ENCODE results near the gene HMGXB3.

HMGXB3 gene, protein sequence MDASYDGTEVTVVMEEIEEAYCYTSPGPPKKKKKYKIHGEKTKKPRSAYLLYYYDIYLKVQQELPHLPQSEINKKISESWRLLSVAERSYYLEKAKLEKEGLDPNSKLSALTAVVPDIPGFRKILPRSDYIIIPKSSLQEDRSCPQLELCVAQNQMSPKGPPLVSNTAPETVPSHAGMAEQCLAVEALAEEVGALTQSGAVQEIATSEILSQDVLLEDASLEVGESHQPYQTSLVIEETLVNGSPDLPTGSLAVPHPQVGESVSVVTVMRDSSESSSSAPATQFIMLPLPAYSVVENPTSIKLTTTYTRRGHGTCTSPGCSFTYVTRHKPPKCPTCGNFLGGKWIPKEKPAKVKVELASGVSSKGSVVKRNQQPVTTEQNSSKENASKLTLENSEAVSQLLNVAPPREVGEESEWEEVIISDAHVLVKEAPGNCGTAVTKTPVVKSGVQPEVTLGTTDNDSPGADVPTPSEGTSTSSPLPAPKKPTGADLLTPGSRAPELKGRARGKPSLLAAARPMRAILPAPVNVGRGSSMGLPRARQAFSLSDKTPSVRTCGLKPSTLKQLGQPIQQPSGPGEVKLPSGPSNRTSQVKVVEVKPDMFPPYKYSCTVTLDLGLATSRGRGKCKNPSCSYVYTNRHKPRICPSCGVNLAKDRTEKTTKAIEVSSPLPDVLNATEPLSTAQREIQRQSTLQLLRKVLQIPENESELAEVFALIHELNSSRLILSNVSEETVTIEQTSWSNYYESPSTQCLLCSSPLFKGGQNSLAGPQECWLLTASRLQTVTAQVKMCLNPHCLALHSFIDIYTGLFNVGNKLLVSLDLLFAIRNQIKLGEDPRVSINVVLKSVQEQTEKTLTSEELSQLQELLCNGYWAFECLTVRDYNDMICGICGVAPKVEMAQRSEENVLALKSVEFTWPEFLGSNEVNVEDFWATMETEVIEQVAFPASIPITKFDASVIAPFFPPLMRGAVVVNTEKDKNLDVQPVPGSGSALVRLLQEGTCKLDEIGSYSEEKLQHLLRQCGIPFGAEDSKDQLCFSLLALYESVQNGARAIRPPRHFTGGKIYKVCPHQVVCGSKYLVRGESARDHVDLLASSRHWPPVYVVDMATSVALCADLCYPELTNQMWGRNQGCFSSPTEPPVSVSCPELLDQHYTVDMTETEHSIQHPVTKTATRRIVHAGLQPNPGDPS (N-terminal part only)

DNA sequence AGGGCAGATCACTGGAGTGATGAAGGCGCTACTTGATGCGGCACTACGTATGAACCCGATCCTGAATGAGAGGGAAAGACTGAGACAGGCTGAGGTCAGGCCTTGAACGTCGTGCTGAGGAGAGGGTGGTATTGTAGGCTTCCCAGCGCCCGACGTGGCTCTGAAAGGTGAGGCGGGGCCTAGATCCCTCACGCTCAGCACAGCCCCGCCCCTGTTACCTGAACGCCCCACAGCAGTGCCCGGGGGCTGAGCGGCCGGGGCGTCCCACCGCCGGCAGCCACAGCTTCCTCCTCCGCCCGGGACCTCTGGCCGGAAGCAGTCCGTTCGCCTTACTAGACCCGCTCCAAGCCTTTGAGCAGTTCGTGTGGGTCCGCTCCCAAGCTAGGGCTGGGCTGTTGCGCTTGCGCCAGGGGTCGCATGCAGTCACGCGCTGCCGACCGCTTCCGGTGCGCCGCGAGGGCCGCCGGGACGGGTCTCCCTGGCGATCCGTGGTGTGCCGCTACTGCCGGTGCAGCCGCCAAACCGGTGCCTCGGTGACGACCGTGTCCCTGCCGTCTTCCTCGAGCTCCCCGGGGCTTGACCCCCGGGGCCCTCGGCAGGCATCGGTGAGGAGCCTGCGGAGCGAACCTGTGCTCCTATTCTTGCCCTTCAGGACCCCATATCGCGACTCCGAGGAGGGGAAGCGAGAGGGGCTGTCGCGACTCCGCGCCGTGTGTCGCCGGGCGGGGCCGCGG, at the start of gene HMGXB3, which contains the start of gene TIGD6:
Gene HMGXB3, plus strand, starts transcription at position 484 of the 734 bp plus-strand sequence. CDS start 4,114 bp downstream, outside the sequence.
Gene TIGD6, minus strand, starts transcription at position 399 of the 734 bp plus-strand sequence. CDS start 4,306 bp downstream, outside the sequence.
- Mint-ChIP-seq H3K27ac (peak within 1 kb of the TSS; percentile 87), H3K9me3 (no peaks in the 10 kb centered on the region), H3K4me3 (peak within 1 kb of the TSS; percentile 88), H3K27me3 (no peaks in the 10 kb centered on the region), H3K36me3 (peaks cover 28% of the 10 kb centered on the region), H3K4me1 (peaks cover 46% of the 10 kb centered on the region)
- ATAC-seq, result peak; percentile 97

DNA sequence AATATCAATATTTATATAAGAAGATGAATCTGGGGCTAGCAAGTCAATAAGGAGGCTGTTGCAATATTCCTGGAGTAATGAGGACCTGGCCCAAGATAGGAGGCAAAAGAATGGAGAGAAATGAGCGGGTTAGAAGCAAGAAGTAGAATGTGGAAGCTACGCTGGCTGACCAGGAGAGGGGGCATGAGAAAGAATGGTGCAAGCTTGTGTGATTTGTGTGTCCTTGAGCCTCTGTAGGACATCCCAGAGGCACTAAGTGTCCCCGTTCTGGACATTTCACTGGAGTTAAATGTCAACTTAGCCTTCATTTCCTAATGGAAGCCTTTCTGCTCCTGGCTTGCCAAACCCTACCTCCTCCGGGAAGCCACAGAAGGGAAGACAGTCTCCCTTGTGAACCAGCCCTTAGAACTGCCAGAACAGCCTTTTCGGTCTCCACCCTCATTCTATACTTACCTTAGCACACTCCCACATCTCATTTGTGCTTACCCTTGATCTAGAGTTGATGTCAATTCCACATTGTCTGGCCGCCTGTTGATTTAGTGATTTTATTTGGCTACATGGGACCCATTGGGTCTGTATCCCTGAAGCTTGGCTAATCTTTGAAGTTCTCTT, 49.3 kb upstream of the HMGXB3 start:
- peaks cover 28% of the 10 kb centered on the region for H3K27me3 Mint-ChIP-seq
- H3K4me1 Mint-ChIP-seq, result no peaks in the 10 kb centered on the region
- no peaks in the 10 kb centered on the region for H3K36me3 Mint-ChIP-seq
- H3K27ac Mint-ChIP-seq, result no peak overlapping the region
- no peak overlapping the region for H3K4me3 Mint-ChIP-seq
- ATAC-seq, result no peak
- no peaks in the 10 kb centered on the region for H3K9me3 Mint-ChIP-seq

DNA sequence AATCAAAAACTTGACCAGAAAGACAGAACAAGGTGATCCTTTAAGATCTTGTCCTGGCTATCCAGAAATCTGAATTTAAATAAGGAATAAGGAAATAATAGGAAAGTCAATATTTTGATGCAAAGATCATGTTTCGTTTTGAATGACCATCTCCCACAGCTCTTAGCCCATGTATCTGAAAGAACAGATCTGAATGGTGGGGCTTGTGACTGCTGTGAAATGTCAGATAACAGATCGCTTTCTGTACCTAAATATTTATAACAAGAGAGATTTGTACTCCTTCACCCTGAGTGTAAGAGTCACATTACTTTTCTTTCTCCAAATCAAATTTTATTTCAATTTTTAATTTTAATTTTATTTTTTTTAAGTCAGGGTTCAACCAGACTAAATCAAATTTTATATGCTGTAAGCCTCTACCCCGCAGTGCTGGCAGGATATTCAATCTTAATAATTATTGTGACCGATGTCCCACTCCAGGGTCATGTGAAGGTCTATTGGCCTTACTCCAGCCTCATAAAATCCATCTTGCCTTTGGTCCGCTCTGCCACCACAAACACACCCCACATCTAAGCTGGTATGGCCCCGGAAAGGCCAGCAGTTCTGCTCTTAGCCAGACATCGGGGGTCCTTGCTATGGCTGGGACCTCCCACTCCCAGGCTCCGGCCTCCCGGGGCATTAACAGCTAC, 47.0 kb upstream of the HMGXB3 start:
- Mint-ChIP-seq H3K9me3 (no peaks in the 10 kb centered on the region), H3K27ac (no peak overlapping the region), H3K4me1 (no peaks in the 10 kb centered on the region)

DNA sequence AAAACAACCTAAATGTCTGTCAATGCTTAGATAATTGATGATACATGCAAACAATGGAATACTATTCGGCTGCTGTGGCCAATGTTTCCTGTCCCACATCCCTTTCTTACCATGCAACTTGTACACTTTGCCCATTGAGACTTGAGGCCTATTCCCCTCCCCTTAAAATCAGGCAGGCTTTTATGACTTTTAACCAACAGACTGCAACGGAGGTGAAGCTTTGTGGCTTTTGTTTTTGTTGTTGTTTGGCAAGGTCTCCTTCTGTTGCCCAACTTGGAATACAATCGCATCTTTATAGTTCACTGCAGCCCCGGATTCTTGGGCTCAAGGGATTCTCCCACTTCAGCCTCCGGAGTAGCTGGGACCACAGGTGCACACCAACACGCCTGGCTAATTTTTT, 45.7 kb upstream of the HMGXB3 start:
- Mint-ChIP-seq H3K27me3 (peaks cover 1% of the 10 kb centered on the region), H3K36me3 (no peaks in the 10 kb centered on the region), H3K4me1 (peaks cover 7% of the 10 kb centered on the region), H3K27ac (no peak overlapping the region), H3K4me3 (no peak overlapping the region), H3K9me3 (no peaks in the 10 kb centered on the region)
- ATAC-seq, result no peak

More for the DNA sequence above, 47.0 kb upstream of the HMGXB3 start:
- H3K4me3 Mint-ChIP-seq, result no peak overlapping the region
- H3K27me3 Mint-ChIP-seq, result peaks cover 10% of the 10 kb centered on the region
- no peak for ATAC-seq
- no peaks in the 10 kb centered on the region for H3K36me3 Mint-ChIP-seq

DNA sequence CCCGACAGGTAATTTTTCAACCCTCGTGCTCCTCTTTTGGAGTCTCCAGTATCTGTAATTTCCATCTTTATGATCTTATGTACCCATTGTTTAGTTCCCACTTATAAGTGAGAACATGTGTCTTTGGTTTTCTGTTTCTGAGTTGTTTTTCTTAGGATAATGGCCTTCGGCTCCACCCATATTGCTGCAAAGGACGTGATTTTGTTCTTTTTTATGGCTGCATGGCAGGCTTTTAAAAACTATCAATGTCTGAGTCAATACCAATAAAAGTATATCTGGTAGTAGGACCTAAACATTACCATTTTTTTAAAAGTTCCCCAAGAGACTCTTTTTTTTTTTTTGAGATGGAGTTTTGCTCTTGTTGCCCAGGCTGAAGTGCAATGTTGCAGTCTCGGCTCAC, 43.9 kb upstream of the HMGXB3 start:
- Mint-ChIP-seq H3K27ac (no peak overlapping the region), H3K27me3 (no peaks in the 10 kb centered on the region), H3K9me3 (no peaks in the 10 kb centered on the region), H3K4me3 (no peak overlapping the region), H3K36me3 (no peaks in the 10 kb centered on the region), H3K4me1 (peaks cover 23% of the 10 kb centered on the region)
- no peak for ATAC-seq

DNA sequence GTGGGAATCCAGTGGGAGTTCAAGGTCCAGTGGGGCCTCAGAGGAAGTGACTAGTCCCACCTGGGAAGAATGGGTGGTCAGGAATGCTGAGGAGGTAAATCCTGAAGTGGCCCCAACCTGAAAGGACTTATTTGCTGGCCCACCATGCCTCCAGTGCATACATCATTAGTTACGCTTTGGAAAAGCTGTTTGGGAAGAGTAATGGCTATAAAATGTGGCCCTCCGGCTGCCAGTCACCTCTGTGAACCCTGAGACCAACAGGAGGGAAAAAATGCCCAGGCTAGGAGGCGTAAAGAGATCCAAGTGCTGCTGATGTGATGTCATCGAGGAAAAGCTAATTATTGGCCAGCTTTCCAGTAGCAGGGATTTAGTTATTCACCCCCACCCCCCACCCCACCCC, 42.7 kb upstream of the HMGXB3 start:
- no peaks in the 10 kb centered on the region for H3K9me3 Mint-ChIP-seq
- no peak for ATAC-seq

DNA sequence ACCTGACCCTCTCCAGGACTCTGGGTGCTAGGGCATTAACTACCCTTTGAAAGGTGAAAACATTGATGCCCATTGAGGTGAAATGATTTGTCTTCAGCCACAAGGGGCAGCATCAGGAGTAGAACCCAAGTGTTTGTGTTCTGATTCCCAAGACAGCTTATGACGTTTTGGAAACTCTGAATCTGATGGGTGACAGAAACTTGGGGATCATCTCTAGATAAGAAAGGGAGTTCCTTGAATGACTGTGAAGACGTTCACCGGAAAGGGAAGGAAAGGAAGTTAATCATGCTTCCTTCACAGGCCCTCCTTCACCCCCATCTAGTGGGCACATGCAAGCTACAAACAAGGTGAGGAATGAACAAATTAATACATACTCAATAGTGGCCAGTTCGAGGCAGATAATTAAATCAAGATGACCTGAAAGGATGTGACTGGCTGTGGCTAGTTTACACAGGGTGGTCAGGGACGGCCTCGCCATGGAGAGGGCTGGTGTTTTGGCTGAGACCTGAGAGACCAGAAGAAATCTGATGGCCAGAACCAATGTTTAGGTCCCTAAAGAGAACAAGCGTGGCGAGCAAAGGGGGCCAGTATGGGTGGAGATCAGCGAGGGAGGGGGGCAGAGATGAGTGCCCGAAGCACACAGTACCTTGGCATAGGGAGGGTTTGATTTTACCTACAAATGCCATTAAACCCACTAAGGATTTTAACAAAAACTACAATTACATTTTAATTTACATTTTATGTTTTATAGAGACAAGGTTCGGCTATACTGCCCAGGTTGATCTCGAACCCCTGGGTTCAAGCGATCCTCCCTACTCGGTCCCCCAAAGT, 40.9 kb upstream of the HMGXB3 start:
- H3K27ac Mint-ChIP-seq, result peak overlapping the region; percentile 95
- H3K4me1 Mint-ChIP-seq, result peaks cover 25% of the 10 kb centered on the region
- peak; percentile 22 for ATAC-seq
- no peaks in the 10 kb centered on the region for H3K9me3 Mint-ChIP-seq
- H3K36me3 Mint-ChIP-seq, result no peaks in the 10 kb centered on the region
- peak overlapping the region; percentile 89 for H3K4me3 Mint-ChIP-seq
- no peaks in the 10 kb centered on the region for H3K27me3 Mint-ChIP-seq

More for the DNA sequence above, 42.7 kb upstream of the HMGXB3 start:
- Mint-ChIP-seq H3K4me1 (peaks cover 25% of the 10 kb centered on the region), H3K4me3 (no peak overlapping the region), H3K27me3 (no peaks in the 10 kb centered on the region), H3K27ac (no peak overlapping the region), H3K36me3 (no peaks in the 10 kb centered on the region)

DNA sequence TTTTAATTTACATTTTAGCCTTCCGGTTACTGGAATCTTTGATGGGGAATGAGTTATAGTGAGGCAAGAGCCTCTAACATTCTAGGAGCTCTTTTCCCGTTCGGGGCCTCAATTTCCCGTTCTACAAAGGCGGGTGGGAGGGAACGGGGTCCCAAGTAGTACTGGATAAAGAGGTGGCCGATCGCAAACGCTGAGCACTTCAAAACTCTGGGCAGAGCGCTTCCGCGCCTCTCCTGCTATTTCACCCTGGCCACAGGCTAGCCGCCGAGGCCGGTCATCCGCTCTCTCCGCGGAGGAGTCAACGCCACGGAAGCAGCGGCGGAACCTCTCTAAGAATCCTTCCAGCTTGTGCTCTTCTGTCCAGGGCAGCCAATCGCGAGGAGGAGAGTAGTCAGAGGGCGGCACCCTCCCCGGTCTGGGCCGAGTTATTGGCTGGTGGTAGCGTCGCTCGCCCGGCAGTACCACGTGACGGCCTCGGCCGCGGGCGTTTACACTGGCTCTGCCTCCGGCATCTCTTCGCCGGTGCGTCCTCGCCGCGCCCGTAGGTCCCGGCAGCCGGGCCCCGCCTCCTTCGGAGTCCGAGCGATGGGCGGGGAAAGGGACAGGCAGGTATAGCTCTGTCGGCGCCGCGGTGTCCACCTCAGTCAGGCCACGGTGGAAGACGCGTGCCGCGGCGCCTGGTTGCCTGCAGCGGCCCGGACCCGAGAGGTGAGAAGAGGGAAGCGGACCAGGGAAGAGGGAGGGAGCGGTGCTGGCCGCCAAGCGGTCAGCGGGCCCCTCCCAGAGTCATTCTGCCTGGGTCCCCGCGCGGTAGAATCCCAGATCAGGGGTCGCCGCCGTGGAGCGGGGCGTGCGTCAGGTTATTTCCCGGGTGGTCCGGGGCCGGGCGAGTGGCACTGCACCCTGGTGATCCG, 40.0 kb upstream of the HMGXB3 start, which contains the start of gene SLC26A2:
Gene SLC26A2, plus strand, starts transcription at position 487 of the 914 bp plus-strand sequence. CDS start 16,895 bp downstream, outside the sequence.
- peak within 1 kb of the TSS; percentile 89 for H3K4me3 Mint-ChIP-seq
- no peaks in the 10 kb centered on the region for H3K36me3 Mint-ChIP-seq
- H3K27ac Mint-ChIP-seq, result peak within 1 kb of the TSS; percentile 95
- peaks cover 25% of the 10 kb centered on the region for H3K4me1 Mint-ChIP-seq
- H3K9me3 Mint-ChIP-seq, result no peaks in the 10 kb centered on the region
- H3K27me3 Mint-ChIP-seq, result no peaks in the 10 kb centered on the region
- ATAC-seq, result peak; percentile 100

DNA sequence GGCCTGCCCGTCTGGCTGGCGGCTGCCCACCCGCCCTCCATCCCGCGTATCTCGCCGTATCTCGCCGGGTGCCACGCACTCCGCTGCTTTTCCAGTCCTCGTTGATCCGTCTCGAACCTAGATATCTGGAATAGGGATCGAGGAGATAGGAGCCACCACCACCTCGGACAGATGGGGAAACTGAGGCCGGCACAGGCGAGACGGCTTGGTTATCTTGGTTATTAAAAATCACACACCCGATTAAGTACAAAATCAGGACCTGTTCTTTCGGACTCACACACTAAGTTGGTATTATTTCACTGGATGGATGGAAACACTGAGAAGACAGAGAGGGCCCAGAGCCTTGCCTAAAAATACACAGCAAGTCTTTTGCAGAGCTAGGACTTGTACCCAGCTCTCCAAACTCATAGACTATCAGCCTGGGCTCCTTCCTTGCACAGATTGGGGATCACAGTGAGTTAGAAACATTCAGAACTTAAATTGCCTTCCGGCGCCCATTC, 39.3 kb upstream of the HMGXB3 start:
- Mint-ChIP-seq H3K9me3 (no peaks in the 10 kb centered on the region), H3K4me3 (peak overlapping the region; percentile 80), H3K4me1 (peaks cover 25% of the 10 kb centered on the region), H3K27ac (peak overlapping the region; percentile 95), H3K36me3 (no peaks in the 10 kb centered on the region), H3K27me3 (no peaks in the 10 kb centered on the region)
- ATAC-seq, result no peak

DNA sequence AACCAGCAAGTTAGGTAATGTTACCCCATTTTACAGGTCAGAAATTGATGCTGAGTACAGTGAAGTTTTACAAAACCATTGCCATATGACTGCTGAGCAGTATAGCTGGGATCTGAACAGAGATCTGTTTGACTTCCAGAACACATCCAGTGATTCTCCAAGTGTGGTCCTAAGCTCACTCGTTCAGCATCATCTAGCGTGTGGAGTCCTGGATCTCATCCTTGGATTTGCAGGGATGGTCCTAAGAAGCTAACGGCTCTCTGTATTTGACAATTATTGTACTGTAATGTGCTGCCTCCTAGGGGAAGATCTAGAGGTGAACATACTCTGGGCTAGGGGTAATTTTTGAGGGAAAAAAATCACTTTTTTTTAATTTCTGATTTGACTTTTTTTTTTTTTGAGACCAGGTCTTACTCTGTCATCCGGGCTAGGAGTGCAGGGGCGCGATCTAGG, 38.6 kb upstream of the HMGXB3 start:
- Mint-ChIP-seq H3K27ac (no peak overlapping the region), H3K4me3 (no peak overlapping the region), H3K27me3 (no peaks in the 10 kb centered on the region), H3K36me3 (no peaks in the 10 kb centered on the region), H3K4me1 (peaks cover 25% of the 10 kb centered on the region), H3K9me3 (no peaks in the 10 kb centered on the region)
- no peak for ATAC-seq

DNA sequence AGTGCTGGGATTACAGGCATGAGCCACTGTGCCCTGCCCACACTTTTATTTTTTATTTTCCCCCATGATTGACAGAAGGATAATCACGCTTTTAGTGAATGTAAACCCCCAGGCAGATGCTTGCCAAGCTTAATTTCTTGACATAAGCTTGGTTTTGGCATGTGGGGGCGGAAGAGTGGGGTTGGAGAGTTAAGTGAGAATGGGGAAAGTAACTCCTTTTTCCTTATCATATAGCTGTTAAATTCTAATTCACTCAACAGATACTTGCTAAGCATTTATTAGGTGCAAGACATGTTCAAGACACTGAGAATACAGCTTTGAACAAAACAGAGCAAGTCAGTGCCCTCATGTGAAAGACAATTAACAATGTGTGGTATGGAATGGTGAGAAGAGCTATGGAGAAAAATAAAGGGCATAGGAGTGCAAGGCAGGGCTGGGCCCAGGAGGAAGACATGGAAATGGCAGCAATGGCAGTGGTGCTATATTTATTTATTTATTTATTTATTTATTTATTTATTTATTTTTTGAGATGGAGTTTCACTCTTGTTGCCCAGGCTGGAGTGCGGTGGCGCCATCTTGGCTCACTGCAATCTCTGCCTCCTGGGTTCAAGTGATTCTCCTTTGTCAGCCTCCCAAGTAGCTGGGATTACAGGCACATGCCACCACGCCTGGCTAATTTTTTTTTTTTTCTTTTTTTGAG, 37.8 kb upstream of the HMGXB3 start:
- Mint-ChIP-seq H3K4me1 (peaks cover 25% of the 10 kb centered on the region), H3K9me3 (no peaks in the 10 kb centered on the region), H3K4me3 (no peak overlapping the region), H3K36me3 (no peaks in the 10 kb centered on the region), H3K27ac (no peak overlapping the region), H3K27me3 (no peaks in the 10 kb centered on the region)
- ATAC-seq, result no peak

Data from stimulated activated memory B cell treated with anti-CD40 and anti-IgM and Interleukin-4, amounts not matched to agents 10 μg/mL and 1 μg/mL and 100 μg/mL, for 72 hours (primary cell).